Activated naive CD4-positive, alpha-beta T cell treated with anti-CD3 and anti-CD28 coated beads, Interleukin-2, amount 50 U/mL, for 16 hours (primary cell): ENCODE data around the gene RPP38.

Source experiments
- DNase-seq: peaks from one replicate; pipeline ENCODE4 v3.0.0-alpha.2; 2020

Gene RPP38

GRCh38 chr10:15113766-15114165, 16.6 kb downstream of the RPP38 start:
- no peak for DNase-seq

- DNase-seq = no peak
These were observed 19.1 kb downstream of the RPP38 start for GRCh38 chr10:15116225-15116624.

- no peak for DNase-seq
These were observed 21.5 kb downstream of the RPP38 start for GRCh38 chr10:15118615-15119014.

- no peak for DNase-seq
These were observed 23.4 kb downstream of the RPP38 start for GRCh38 chr10:15120523-15120922.

GRCh38 chr10:15121707-15122106, 24.6 kb downstream of the RPP38 start:
- no peak for DNase-seq

- no peak for DNase-seq
These were observed 25.4 kb downstream of the RPP38 start for GRCh38 chr10:15122477-15123030.

- DNase-seq = no peak
These were observed 26.6 kb downstream of the RPP38 start for GRCh38 chr10:15123749-15124184.

- no peak for DNase-seq
These were observed 27.0 kb downstream of the RPP38 start for GRCh38 chr10:15124190-15124589.

GRCh38 chr10:15124908-15125307, 27.8 kb downstream of the RPP38 start:
- DNase-seq = no peak

- no peak for DNase-seq
These were observed 34.2 kb downstream of the RPP38 start for GRCh38 chr10:15131330-15131729.

GRCh38 chr10:15136129-15137035, 39.2 kb downstream of the RPP38 start:
- no peak for DNase-seq

- DNase-seq = no peak
These were observed 39.8 kb downstream of the RPP38 start for GRCh38 chr10:15137036-15137359.

- DNase-seq = no peak
These were observed 40.5 kb downstream of the RPP38 start for GRCh38 chr10:15137636-15138035.

GRCh38 chr10:15140698-15141097, 43.5 kb downstream of the RPP38 start:
- no peak for DNase-seq

- peak; percentile 43 for DNase-seq
These were observed 44.2 kb downstream of the RPP38 start for GRCh38 chr10:15141136-15142054.

- no peak for DNase-seq
These were observed 47.6 kb downstream of the RPP38 start for GRCh38 chr10:15144788-15145187.

- no peak for DNase-seq
These were observed 49.2 kb downstream of the RPP38 start for GRCh38 chr10:15146366-15146765.

- no peak for DNase-seq
These were observed 50.6 kb downstream of the RPP38 start for GRCh38 chr10:15147594-15148392.

- DNase-seq = no peak
These were observed 52.1 kb downstream of the RPP38 start for GRCh38 chr10:15149042-15149771.

- DNase-seq = no peak
These were observed 53.4 kb downstream of the RPP38 start for GRCh38 chr10:15150563-15150962.

- no peak for DNase-seq
These were observed 55.4 kb downstream of the RPP38 start for GRCh38 chr10:15152556-15152955.
